M059J (cell line): ENCODE data around the gene FBXO8. TPM values are rescaled to one million over a fixed set of nuclear protein-coding genes. Genes with fewer than 3 reads are reported as not detected.
A peak's percentile ranks its signal among the peaks of the same experiment; 100 is the strongest.

Source experiments
- DNase-seq: peaks from one replicate; pipeline ENCODE4 v3.0.0-alpha.2; 2012; ENCODE audit warnings: low read depth
- total RNA-seq: library from RNA; depleted of rRNA; stranded (reverse); fragments of >200 nt; shearing (Covaris generic); gene quantifications from 2 replicates; pipeline ENCODE4 v1.2.3, GENCODE V29; 2014

The FBXO8 gene
- total RNA-seq, 1 experiment from 2014 or later = 29.0 TPM

- DNase-seq = no peak
These were observed 37.8 kb downstream of the FBXO8 start for GRCh38 chr4:174245714-174246113.

- DNase-seq = peak; percentile 27
These were observed 39.0 kb downstream of the FBXO8 start for GRCh38 chr4:174244441-174244840.

- DNase-seq = no peak
These were observed 42.3 kb downstream of the FBXO8 start for GRCh38 chr4:174241162-174241561.

GRCh38 chr4:174236359-174236758 lies 47.1 kb downstream of the FBXO8 start:
- DNase-seq = no peak

- DNase-seq = no peak
These were observed 52.8 kb downstream of the FBXO8 start for GRCh38 chr4:174230680-174231079.

GRCh38 chr4:174230148-174230547 lies 53.3 kb downstream of the FBXO8 start:
- DNase-seq = no peak

- no peak for DNase-seq
These were observed 54.5 kb downstream of the FBXO8 start for GRCh38 chr4:174228988-174229387.

- no peak for DNase-seq
These were observed 58.0 kb downstream of the FBXO8 start for GRCh38 chr4:174225349-174226049.

GRCh38 chr4:174224550-174224949 lies 58.9 kb downstream of the FBXO8 start:
- no peak for DNase-seq

GRCh38 chr4:174222266-174222872 lies 61.1 kb downstream of the FBXO8 start:
- DNase-seq = peak; percentile 38

GRCh38 chr4:174218127-174218790 lies 65.2 kb downstream of the FBXO8 start:
- DNase-seq = peak; percentile 39

- DNase-seq = peak; percentile 74
These were observed 66.0 kb downstream of the FBXO8 start for GRCh38 chr4:174217273-174218126.

- DNase-seq = no peak
These were observed 66.6 kb downstream of the FBXO8 start for GRCh38 chr4:174216799-174217272.

GRCh38 chr4:174215961-174216680 lies 67.3 kb downstream of the FBXO8 start:
- DNase-seq = peak; percentile 35

- no peak for DNase-seq
These were observed 68.4 kb downstream of the FBXO8 start for GRCh38 chr4:174215057-174215456.

- DNase-seq = no peak
These were observed 69.2 kb downstream of the FBXO8 start for GRCh38 chr4:174214101-174214878.

- no peak for DNase-seq
These were observed 69.8 kb downstream of the FBXO8 start for GRCh38 chr4:174213731-174214100.

GRCh38 chr4:174212061-174212460 lies 71.4 kb downstream of the FBXO8 start:
- DNase-seq = no peak

- DNase-seq = no peak
These were observed 71.8 kb downstream of the FBXO8 start for GRCh38 chr4:174211622-174212044.

- DNase-seq = peak; percentile 43
These were observed 72.4 kb downstream of the FBXO8 start for GRCh38 chr4:174210952-174211490.
